Neural progenitor cell (in vitro differentiated cells): ENCODE measurements around the gene NKX1-2. TPM values are rescaled to one million over a fixed set of nuclear protein-coding genes. Genes with fewer than 3 reads are reported as not detected.
A peak's percentile ranks its signal among the peaks of the same experiment; 100 is the strongest.

Experiments
- DNase-seq: peaks from one replicate; pipeline ENCODE4 v3.0.0-alpha.2; 2016; ENCODE audit warnings: low spot score
- H2AFZ ChIP-seq: fragments of 200-600 bp; sonication (generic); replicated peaks from 2 replicates; pipeline ENCODE4 v1.6.1; 2016; ENCODE audit warnings: antibody characterized with exemption
- H3F3A ChIP-seq: fragments of 200-600 bp; sonication (generic); 2 replicates; pipeline ENCODE4 v1.6.1; 2016; ENCODE audit warnings: antibody characterized with exemption, low read depth
- H3K27ac ChIP-seq: fragments of 200-600 bp; sonication (generic); 2 replicates; pipeline ENCODE4 v1.5.1; 2016; ENCODE audit warnings: mild to moderate bottlenecking
- H3K27me3 ChIP-seq: fragments of 200-600 bp; sonication (generic); 2 replicates; pipeline ENCODE4 v1.6.1; 2016; ENCODE audit warnings: mild to moderate bottlenecking, moderate library complexity
- H3K36me3 ChIP-seq: fragments of 200-600 bp; sonication (generic); 2 replicates; pipeline ENCODE4 v1.5.1; 2016
- H3K4me1 ChIP-seq: fragments of 200-600 bp; sonication (generic); 2 replicates; pipeline ENCODE4 v1.6.1; 2016; ENCODE audit warnings: mixed run types
- H3K4me2 ChIP-seq: fragments of 200-600 bp; sonication (generic); 2 replicates; pipeline ENCODE4 v1.6.1; 2016
- H3K4me3 ChIP-seq: fragments of 200-600 bp; sonication (generic); 2 replicates; pipeline ENCODE4 v1.5.1; 2016
- H3K79me2 ChIP-seq: fragments of 200-600 bp; sonication (generic); 2 replicates; pipeline ENCODE4 v1.6.1; 2016; ENCODE audit warnings: low read depth
- H3K9ac ChIP-seq: fragments of 200-600 bp; sonication (generic); 2 replicates; pipeline ENCODE4 v1.6.1; 2016
- H3K9me3 ChIP-seq: fragments of 200-600 bp; sonication (generic); 2 replicates; pipeline ENCODE4 v1.5.1; 2016; ENCODE audit warnings: low read depth
- H4K20me1 ChIP-seq: fragments of 200-600 bp; sonication (generic); 2 replicates; pipeline ENCODE4 v1.6.1; 2016; ENCODE audit warnings: low read depth
- H3K27ac Mint-ChIP-seq: 3 replicates; pipeline ENCODE4 v1.8.0; 2021; ENCODE audit warnings: mixed read lengths
- H3K27me3 Mint-ChIP-seq: 2 replicates; pipeline ENCODE4 v1.8.0; 2022; ENCODE audit warnings: low read depth, mild to moderate bottlenecking, inconsistent platforms, moderate library complexity, mixed read lengths; ENCODE audit not compliant: insufficient read depth
- H3K36me3 Mint-ChIP-seq: 3 replicates; pipeline ENCODE4 v1.8.0; 2021; ENCODE audit warnings: mixed read lengths
- H3K4me1 Mint-ChIP-seq: 3 replicates; pipeline ENCODE4 v1.8.0; 2021; ENCODE audit warnings: mixed read lengths
- H3K4me3 Mint-ChIP-seq: 3 replicates; pipeline ENCODE4 v1.8.0; 2021; ENCODE audit warnings: mild to moderate bottlenecking, moderate library complexity, mixed read lengths
- H3K9me3 Mint-ChIP-seq: 3 replicates; pipeline ENCODE4 v1.8.0; 2020; ENCODE audit warnings: mixed read lengths
- EZH2 ChIP-seq: fragments of 200-600 bp; sonication (generic); IDR thresholded peaks from 2 replicates; pipeline ENCODE4 v1.6.1; 2017; ENCODE audit warnings: antibody characterized with exemption, mild to moderate bottlenecking, moderate library complexity
- EZH2phosphoT487 ChIP-seq: fragments of 200-600 bp; sonication (generic); IDR thresholded peaks from 2 replicates; pipeline ENCODE4 v1.6.1; 2017; ENCODE audit warnings: antibody characterized with exemption
- total RNA-seq: library from RNA; depleted of rRNA; stranded (reverse); fragments of >200 nt; gene quantifications from 2 replicates; pipeline ENCODE4 v1.2.3, GENCODE V29; 2015; ENCODE audit warnings: low replicate concordance
- TF ChIP-seq, protein P1 (sequence below): fragments of 200-600 bp; sonication (generic); IDR thresholded peaks from 2 replicates; pipeline ENCODE4 v1.5.1; 2017; ENCODE audit warnings: antibody characterized with exemption, mild to moderate bottlenecking

Gene NKX1-2
- total RNA-seq, 1 donor from 2014 or later = not detected

DNA sequence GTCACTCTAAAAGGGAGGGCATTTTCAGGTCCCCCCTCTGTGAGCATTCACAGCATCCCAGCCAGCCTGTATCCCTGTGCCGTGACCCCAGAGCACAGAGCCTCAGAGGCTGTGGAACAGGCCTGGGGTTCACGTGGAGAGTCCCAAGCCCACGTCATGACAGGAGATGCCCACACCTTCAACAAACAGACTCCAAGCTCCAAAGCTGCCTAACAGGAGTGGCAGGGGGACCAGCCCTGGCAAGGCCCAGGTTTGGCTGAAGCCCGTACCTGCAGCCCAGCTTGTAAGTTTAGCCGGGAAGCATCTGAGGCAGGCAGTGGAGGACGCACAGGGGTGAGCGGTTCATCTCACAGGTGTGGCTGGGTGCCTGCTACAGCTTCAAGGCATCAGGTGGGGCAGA lies 45.3 kb upstream of the NKX1-2 start:
- Mint-ChIP-seq H3K27ac (no peak overlapping the region), H3K9me3 (no peaks in the 10 kb centered on the region), H3K4me1 (peaks cover 33% of the 10 kb centered on the region), H3K36me3 (peaks cover 5% of the 10 kb centered on the region), H3K27me3 (peaks cover 6% of the 10 kb centered on the region), H3K4me3 (no peak overlapping the region)
- Histone ChIP-seq H3F3A (peaks cover 8% of the 10 kb centered on the region), H3K79me2 (no peaks in the 10 kb centered on the region), H3K27me3 (no peaks in the 10 kb centered on the region), H2AFZ (no peak overlapping the region), H3K27ac (no peak overlapping the region), H3K9ac (no peak overlapping the region), H3K4me1 (peaks cover 25% of the 10 kb centered on the region), H4K20me1 (no peaks in the 10 kb centered on the region), H3K4me3 (no peak overlapping the region), H3K4me2 (no peak overlapping the region), H3K9me3 (no peaks in the 10 kb centered on the region), H3K36me3 (no peaks in the 10 kb centered on the region)
- TF ChIP-seq, protein P1, sequence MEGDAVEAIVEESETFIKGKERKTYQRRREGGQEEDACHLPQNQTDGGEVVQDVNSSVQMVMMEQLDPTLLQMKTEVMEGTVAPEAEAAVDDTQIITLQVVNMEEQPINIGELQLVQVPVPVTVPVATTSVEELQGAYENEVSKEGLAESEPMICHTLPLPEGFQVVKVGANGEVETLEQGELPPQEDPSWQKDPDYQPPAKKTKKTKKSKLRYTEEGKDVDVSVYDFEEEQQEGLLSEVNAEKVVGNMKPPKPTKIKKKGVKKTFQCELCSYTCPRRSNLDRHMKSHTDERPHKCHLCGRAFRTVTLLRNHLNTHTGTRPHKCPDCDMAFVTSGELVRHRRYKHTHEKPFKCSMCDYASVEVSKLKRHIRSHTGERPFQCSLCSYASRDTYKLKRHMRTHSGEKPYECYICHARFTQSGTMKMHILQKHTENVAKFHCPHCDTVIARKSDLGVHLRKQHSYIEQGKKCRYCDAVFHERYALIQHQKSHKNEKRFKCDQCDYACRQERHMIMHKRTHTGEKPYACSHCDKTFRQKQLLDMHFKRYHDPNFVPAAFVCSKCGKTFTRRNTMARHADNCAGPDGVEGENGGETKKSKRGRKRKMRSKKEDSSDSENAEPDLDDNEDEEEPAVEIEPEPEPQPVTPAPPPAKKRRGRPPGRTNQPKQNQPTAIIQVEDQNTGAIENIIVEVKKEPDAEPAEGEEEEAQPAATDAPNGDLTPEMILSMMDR = no peak
- TF ChIP-seq EZH2phosphoT487 (no peak), EZH2 (no peak)
- DNase-seq = no peak

DNA sequence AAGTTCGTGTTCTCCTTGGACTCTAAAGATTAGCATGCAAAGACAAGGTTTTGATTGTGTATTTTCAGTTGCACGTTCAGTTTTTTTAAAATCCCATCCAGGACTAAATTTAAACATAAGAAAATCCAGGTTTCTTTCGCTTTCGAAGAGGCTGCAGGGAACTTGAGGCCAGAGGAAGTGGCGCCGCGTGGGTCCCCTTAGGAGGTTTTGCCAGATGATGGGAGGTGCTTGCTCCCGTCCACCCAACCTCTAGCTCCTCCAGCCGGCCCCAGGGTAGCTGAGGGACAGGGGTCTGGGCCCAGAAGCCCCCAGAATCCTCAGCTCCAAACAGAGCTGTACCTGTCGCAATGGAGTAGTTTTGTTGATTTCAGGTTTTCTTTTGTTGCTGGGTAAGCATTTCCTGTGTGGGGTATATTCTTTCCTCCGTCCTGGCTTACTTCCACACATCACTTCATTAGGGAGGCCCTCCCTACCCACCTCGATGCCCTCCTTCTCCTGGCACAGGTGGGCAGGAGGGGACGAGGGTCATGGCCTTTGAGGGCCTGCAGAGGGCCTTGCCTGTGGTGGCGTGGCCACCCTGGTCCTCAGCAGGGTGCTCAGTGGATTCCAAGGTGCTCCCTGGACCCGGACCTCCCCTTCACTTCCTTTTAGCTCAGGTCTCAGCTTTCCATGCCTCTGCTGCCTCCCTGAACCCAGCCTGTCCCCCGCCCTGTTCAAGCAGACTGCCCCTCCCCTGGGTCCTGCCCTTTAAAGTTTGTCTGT lies 44.4 kb upstream of the NKX1-2 start:
- H3K9ac ChIP-seq = no peak overlapping the region
- no peak overlapping the region for H3K27ac Mint-ChIP-seq
- H3K4me3 Mint-ChIP-seq = no peak overlapping the region
- no peak overlapping the region for H3K27ac ChIP-seq
- H3K4me2 ChIP-seq = no peak overlapping the region
- H3K4me1 Mint-ChIP-seq = peaks cover 33% of the 10 kb centered on the region
- peaks cover 25% of the 10 kb centered on the region for H3K4me1 ChIP-seq
- no peaks in the 10 kb centered on the region for H3K9me3 Mint-ChIP-seq
- DNase-seq = no peak
- no peaks in the 10 kb centered on the region for H3K79me2 ChIP-seq
- peaks cover 8% of the 10 kb centered on the region for H3F3A ChIP-seq
- no peak overlapping the region for H3K4me3 ChIP-seq
- H3K36me3 ChIP-seq = no peaks in the 10 kb centered on the region
- no peak overlapping the region for H2AFZ ChIP-seq
- H3K36me3 Mint-ChIP-seq = peaks cover 6% of the 10 kb centered on the region
- H3K9me3 ChIP-seq = no peaks in the 10 kb centered on the region
- peaks cover 6% of the 10 kb centered on the region for H3K27me3 Mint-ChIP-seq
- no peaks in the 10 kb centered on the region for H3K27me3 ChIP-seq
- no peaks in the 10 kb centered on the region for H4K20me1 ChIP-seq
- TF ChIP-seq EZH2phosphoT487 (no peak), EZH2 (no peak)
- TF ChIP-seq, protein P1 = no peak

DNA sequence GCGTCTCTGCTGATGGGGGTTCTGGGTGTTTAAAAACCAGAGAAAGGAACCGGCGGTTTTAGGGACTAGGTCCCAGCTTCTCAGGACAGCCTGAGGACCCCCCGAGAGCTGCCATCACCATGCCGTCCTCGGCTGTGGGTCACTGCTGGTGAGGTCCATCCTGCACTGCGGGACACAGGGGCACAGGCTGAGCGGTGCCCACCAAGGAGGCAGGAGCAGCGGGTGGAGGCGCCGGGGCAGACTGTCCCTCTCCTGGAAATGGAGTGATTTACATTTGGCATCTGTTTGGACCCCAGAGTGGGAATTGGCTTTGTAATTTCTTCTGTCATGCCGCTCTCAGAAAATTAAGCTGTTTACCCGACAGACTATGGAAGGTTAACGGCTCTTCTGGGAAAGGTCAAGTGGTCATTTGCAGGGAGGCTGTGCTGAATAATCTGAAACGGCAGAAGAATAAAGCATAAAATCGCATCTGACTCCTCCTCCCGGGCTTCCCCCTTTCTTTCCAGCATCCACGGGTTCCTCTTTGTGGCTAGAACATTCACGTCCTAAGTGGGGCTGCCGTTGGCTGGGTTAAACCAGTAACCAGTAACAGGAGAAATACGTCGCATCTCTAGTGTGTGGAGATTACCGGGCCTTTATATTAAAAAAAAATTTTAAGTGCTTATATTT lies 43.5 kb upstream of the NKX1-2 start:
- Histone ChIP-seq H2AFZ (no peak overlapping the region), H3K27ac (peak overlapping the region; percentile 17), H3K9ac (no peak overlapping the region), H3K36me3 (no peaks in the 10 kb centered on the region), H3K27me3 (no peaks in the 10 kb centered on the region), H3K4me3 (no peak overlapping the region), H3K4me2 (peak overlapping the region; percentile 22), H3K9me3 (no peaks in the 10 kb centered on the region), H3K79me2 (no peaks in the 10 kb centered on the region), H4K20me1 (no peaks in the 10 kb centered on the region), H3F3A (peaks cover 8% of the 10 kb centered on the region), H3K4me1 (peaks cover 24% of the 10 kb centered on the region)
- TF ChIP-seq EZH2phosphoT487 (no peak), EZH2 (no peak)
- TF ChIP-seq, protein P1 = no peak
- Mint-ChIP-seq H3K27ac (no peak overlapping the region), H3K36me3 (peaks cover 9% of the 10 kb centered on the region), H3K4me1 (peaks cover 33% of the 10 kb centered on the region), H3K9me3 (no peaks in the 10 kb centered on the region), H3K4me3 (no peak overlapping the region), H3K27me3 (peaks cover 3% of the 10 kb centered on the region)
- DNase-seq = no peak
